ENCODE results near the gene CTNNAL1. TPM values are rescaled to one million over a fixed set of nuclear protein-coding genes. Genes with fewer than 3 reads are reported as not detected.
"Not testable (repeated sequence)": the region's sequence is repeated elsewhere in the genome, so short reads cannot be mapped to it uniquely, and the experiment has no call there.

The CTNNAL1 gene
- polyA plus RNA-seq, 1 donor (not counting 4 experiments of a cell fraction or from before 2014, with no cell fraction given): 112 TPM

DNA sequence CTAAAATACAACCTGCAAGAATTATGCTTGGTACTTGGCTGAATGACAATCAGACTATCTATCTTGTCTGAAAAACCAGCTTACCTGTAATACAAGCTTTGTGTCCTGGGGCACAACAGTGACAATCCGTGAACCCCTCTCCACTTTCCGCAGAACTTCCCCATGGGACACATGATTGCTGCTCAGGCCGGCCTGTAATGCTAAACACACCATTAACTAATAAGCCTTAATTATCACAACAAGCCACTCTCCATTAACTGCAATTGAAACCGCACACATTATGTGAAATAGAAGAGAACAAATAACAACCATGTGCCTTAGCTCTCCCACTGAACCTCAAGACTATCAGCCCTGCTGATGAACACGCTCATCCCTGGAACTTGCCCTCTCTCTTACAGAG is 113.1 kb downstream of the CTNNAL1 start:
- Histone ChIP-seq H3K36me3 (ENCODE audit: control insufficient read depth in 2 of 2, extremely low read depth in 1 of 2, insufficient read depth in 2 of 2, low read length in 2 of 2) (peaks cover 25 to 46% of the 10 kb centered on the region in 2 experiments), H3K4me1 (ENCODE audit: control insufficient read depth, extremely low read depth, insufficient read depth, low read length) (no peaks in the 10 kb centered on the region), H3K9me3 (ENCODE audit: control insufficient read depth, low read depth, low read length) (no peaks in the 10 kb centered on the region), H3K79me2 (ENCODE audit: control insufficient read depth, insufficient read depth, low read length) (no peaks in the 10 kb centered on the region), H3K4me3 (ENCODE audit: control insufficient read depth in 2 of 3, extremely low read depth in 1 of 3, insufficient read depth in 2 of 3, low read depth in 1 of 3, low read length in 3 of 3) (no peak overlapping the region), H3K27me3 (ENCODE audit: control insufficient read depth, extremely low read depth, insufficient read depth, low read length) (no peaks in the 10 kb centered on the region), H2AFZ (ENCODE audit: control insufficient read depth, low read length) (no peak overlapping the region), H3K27ac (ENCODE audit: control insufficient read depth, insufficient read depth, low read length) (no peak overlapping the region), H3K4me2 (ENCODE audit: control insufficient read depth, extremely low read depth, insufficient read depth, low read depth, low read length) (no peak overlapping the region), H3K9ac (ENCODE audit: control insufficient read depth, extremely low read depth, insufficient read depth, low read length) (no peak overlapping the region), H4K20me1 (ENCODE audit: control insufficient read depth, extremely low read depth, insufficient read depth, low read length) (no peaks in the 10 kb centered on the region), H3K9me1 (ENCODE audit: control insufficient read depth, extremely low read depth, insufficient read depth, low read length) (no peaks in the 10 kb centered on the region)
- no peak for TF ChIP-seq EZH2 (IDR thresholded peaks at IDR 0.05; ENCODE audit: low read length)
- TF ChIP-seq, protein P1, sequence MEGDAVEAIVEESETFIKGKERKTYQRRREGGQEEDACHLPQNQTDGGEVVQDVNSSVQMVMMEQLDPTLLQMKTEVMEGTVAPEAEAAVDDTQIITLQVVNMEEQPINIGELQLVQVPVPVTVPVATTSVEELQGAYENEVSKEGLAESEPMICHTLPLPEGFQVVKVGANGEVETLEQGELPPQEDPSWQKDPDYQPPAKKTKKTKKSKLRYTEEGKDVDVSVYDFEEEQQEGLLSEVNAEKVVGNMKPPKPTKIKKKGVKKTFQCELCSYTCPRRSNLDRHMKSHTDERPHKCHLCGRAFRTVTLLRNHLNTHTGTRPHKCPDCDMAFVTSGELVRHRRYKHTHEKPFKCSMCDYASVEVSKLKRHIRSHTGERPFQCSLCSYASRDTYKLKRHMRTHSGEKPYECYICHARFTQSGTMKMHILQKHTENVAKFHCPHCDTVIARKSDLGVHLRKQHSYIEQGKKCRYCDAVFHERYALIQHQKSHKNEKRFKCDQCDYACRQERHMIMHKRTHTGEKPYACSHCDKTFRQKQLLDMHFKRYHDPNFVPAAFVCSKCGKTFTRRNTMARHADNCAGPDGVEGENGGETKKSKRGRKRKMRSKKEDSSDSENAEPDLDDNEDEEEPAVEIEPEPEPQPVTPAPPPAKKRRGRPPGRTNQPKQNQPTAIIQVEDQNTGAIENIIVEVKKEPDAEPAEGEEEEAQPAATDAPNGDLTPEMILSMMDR (optimal IDR thresholded peaks at IDR 0.05 in 1 of 3, IDR thresholded peaks at IDR 0.05 in 1 of 3, conservative IDR thresholded peaks at IDR 0.05 in 1 of 3; ENCODE audit: extremely low read depth in 1 of 3, insufficient read depth in 2 of 3, low read length in 3 of 3): no peak
- DNase-seq (ENCODE audit: low read depth, low spot score) (no peak), FAIRE-seq (no peak)
- dilution Hi-C loops (cut with MboI; ENCODE audit: extremely low pct_ligation_motif_present, low sequenced_read_pairs): no loop called here

DNA sequence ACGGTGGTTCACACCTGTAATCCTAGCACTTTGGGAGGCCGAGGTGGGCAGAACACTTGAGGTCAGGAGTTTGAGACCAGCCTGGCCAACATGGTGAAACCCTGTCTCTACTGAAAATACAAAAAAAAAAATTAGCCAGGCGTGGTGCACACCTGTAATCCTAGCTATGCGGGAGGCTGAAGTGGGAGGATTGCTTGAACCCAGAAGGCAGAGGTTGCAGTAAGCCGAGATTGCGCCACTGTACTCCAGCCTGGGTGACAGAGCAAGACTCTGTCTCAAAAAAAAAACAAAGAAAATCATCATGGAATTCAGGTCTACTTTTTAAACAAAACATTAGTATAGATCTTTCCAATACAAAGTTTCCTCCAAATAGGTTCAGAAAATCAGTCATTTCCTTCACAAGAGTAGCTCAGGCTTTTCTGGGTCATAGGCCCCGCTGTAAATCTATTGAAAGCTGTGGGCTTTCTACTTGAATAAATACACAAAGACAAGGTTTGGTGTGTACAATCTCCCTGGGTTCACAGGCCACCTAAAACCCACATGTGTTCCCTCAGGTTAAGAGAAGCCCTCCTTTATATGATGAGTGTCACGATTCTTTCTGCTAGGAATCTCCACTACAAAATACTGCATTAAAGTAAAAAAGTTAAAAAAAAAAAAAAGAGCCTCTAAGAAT is 114.1 kb downstream of the CTNNAL1 start:
- H3K36me3 ChIP-seq (ENCODE audit: control insufficient read depth in 2 of 2, extremely low read depth in 1 of 2, insufficient read depth in 2 of 2, low read length in 2 of 2): peaks cover 29 to 49% of the 10 kb centered on the region in 2 experiments

More for the DNA sequence above, 114.1 kb downstream of the CTNNAL1 start:
- H3K4me3 ChIP-seq (ENCODE audit: control insufficient read depth in 2 of 3, extremely low read depth in 1 of 3, insufficient read depth in 2 of 3, low read depth in 1 of 3, low read length in 3 of 3); H3K4me2 ChIP-seq (ENCODE audit: control insufficient read depth, extremely low read depth, insufficient read depth, low read depth, low read length); H3K79me2 ChIP-seq (ENCODE audit: control insufficient read depth, insufficient read depth, low read length); H3K27ac ChIP-seq (ENCODE audit: control insufficient read depth, insufficient read depth, low read length); H2AFZ ChIP-seq (ENCODE audit: control insufficient read depth, low read length); FAIRE-seq; H3K9ac ChIP-seq (ENCODE audit: control insufficient read depth, extremely low read depth, insufficient read depth, low read length); dilution Hi-C loops (cut with MboI; ENCODE audit: extremely low pct_ligation_motif_present, low sequenced_read_pairs); H3K9me1 ChIP-seq (ENCODE audit: control insufficient read depth, extremely low read depth, insufficient read depth, low read length); H3K9me3 ChIP-seq (ENCODE audit: control insufficient read depth, low read depth, low read length); H3K27me3 ChIP-seq (ENCODE audit: control insufficient read depth, extremely low read depth, insufficient read depth, low read length); H3K4me1 ChIP-seq (ENCODE audit: control insufficient read depth, extremely low read depth, insufficient read depth, low read length); DNase-seq (ENCODE audit: low read depth, low spot score); H4K20me1 ChIP-seq (ENCODE audit: control insufficient read depth, extremely low read depth, insufficient read depth, low read length): not testable (repeated sequence)
